Kidney epithelial cell (primary cell): Measurements from ENCODE around the gene SPINK8. TPM values are rescaled to one million over a fixed set of nuclear protein-coding genes. Genes with fewer than 3 reads are reported as not detected.

ENCODE experiments used
- total RNA-seq: library from RNA; depleted of rRNA; stranded (reverse); fragments of >200 nt; gene quantifications from 2 replicates; pipeline ENCODE4 v1.2.3, GENCODE V29; 2015

The SPINK8 gene
- total RNA-seq, 1 donor from 2014 or later, result not detected

Other genes with a start within 250 kb of the SPINK8 start
- 3.6 and 5.3 TPM in 2 replicates for gene CDC25A, start 145.2 kb downstream of the SPINK8 start, total RNA-seq
- gene CAMP, start 110.2 kb downstream of the SPINK8 start, total RNA-seq, result not detected in 2 replicates
- 5.1 TPM in 2 replicates for gene ZNF589, start 92.6 kb downstream of the SPINK8 start, total RNA-seq
- 35.1 and 45.9 TPM in 2 replicates for gene NME6, start 32.3 kb downstream of the SPINK8 start, total RNA-seq
- 0.46 TPM in 1 of 2 replicates, not detected in the other for gene FBXW12, start 38.6 kb upstream of the SPINK8 start, total RNA-seq
- 115 and 137 TPM in 2 replicates for gene PLXNB1, start 96.4 kb upstream of the SPINK8 start, total RNA-seq
- gene CCDC51, start 106.5 kb upstream of the SPINK8 start, total RNA-seq, result 39.2 and 46.4 TPM in 2 replicates
- gene TMA7, start 106.6 kb upstream of the SPINK8 start, total RNA-seq, result 374 and 462 TPM in 2 replicates
- gene ATRIP, start 113.1 kb upstream of the SPINK8 start, total RNA-seq, result 5.7 and 6.8 TPM in 2 replicates
- gene SHISA5, start 170.5 kb upstream of the SPINK8 start, total RNA-seq, result 231 and 248 TPM in 2 replicates
- gene PFKFB4, start 223.1 kb upstream of the SPINK8 start, total RNA-seq, result 22.4 and 24.1 TPM in 2 replicates
- gene UCN2, start 230.1 kb upstream of the SPINK8 start, total RNA-seq, result 26.1 and 39.1 TPM in 2 replicates